Upper lobe of left lung (tissue), 4 donors: ENCODE data around the gene PTPN12.

Experiments used
- POLR2A ChIP-seq, 4 donors: fragments of 450-650 bp; IDR thresholded peaks; one replicate each; pipeline ENCODE4 v1.5.1; 2016 to 2017; ENCODE audit warnings: antibody characterized with exemption in 4 of 4, mild to moderate bottlenecking in 2 of 4
- TF ChIP-seq, protein P1 (sequence below), 6 experiments: fragments of 450-650 bp in 4 of 6; fragments of 200-600 bp in 2 of 6; sonication (generic) in 2 of 6; IDR thresholded peaks; one replicate each; pipeline ENCODE4 v1.5.1; 2016 to 2019; ENCODE audit warnings: antibody characterized with exemption in 6 of 6

DNA sequence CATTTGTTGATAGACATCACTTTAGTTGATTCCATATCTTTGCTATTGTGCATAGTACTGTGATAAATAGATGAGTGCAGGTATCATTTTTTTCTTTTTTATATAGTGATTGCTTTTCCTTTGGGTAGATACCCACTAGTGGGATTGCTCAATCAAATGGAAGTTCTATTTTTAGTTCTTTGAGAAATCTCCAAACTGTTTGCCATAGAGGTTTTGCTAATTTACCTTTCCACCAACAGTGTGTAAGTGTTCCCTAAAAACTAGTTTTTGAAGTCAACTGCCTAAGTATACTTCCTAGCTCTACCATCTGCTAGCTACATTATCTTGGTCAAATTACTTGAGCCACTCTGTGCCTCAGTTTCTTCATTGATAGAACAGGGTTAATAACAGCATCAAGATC is 127.6 kb downstream of the PTPN12 start:
- TF ChIP-seq POLR2A (IDR thresholded peaks at IDR 0.05) = no peak
- TF ChIP-seq, protein P1, sequence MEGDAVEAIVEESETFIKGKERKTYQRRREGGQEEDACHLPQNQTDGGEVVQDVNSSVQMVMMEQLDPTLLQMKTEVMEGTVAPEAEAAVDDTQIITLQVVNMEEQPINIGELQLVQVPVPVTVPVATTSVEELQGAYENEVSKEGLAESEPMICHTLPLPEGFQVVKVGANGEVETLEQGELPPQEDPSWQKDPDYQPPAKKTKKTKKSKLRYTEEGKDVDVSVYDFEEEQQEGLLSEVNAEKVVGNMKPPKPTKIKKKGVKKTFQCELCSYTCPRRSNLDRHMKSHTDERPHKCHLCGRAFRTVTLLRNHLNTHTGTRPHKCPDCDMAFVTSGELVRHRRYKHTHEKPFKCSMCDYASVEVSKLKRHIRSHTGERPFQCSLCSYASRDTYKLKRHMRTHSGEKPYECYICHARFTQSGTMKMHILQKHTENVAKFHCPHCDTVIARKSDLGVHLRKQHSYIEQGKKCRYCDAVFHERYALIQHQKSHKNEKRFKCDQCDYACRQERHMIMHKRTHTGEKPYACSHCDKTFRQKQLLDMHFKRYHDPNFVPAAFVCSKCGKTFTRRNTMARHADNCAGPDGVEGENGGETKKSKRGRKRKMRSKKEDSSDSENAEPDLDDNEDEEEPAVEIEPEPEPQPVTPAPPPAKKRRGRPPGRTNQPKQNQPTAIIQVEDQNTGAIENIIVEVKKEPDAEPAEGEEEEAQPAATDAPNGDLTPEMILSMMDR (IDR thresholded peaks at IDR 0.05) = no peak
